Keratinocyte (primary cell): Measurements from ENCODE around the gene LACTBL1. TPM values are rescaled to one million over a fixed set of nuclear protein-coding genes. Genes with fewer than 3 reads are reported as not detected.
"Not testable (repeated sequence)": the region's sequence is repeated elsewhere in the genome, so short reads cannot be mapped to it uniquely, and the experiment has no call there.

Source experiments
- DNase-seq: peaks from one replicate; pipeline ENCODE4 v3.0.0-alpha.2; 2011; ENCODE audit warnings: low read depth, missing footprints, low spot score
- FAIRE-seq: peaks from 2 replicates; lab custom pipeline; 2011; peaks lifted over from hg19 to GRCh38; lab: Jason Lieb, UNC
- H2AFZ ChIP-seq: 2 replicates; pipeline ENCODE4 v1.6.0; 2012; ENCODE audit warnings: low read length, control low read depth, inconsistent platforms; ENCODE audit not compliant: control insufficient read depth
- H3K27ac ChIP-seq: 2 replicates; pipeline ENCODE4 v1.5.1; 2011; ENCODE audit warnings: low read length; ENCODE audit not compliant: control insufficient read depth, insufficient read depth
- H3K27me3 ChIP-seq: 3 replicates; pipeline ENCODE4 v1.6.0; 2011; ENCODE audit warnings: low read length; ENCODE audit not compliant: control insufficient read depth, insufficient read depth; ENCODE audit errors: extremely low read depth
- H3K36me3 ChIP-seq, 2 experiments: 2 replicates in 1 of 2; 3 replicates in 1 of 2; pipeline ENCODE4 v1.5.1; 2011; ENCODE audit warnings: low read length in 2 of 2, mild to moderate bottlenecking in 1 of 2; ENCODE audit not compliant: control insufficient read depth in 2 of 2, insufficient read depth in 2 of 2; ENCODE audit errors: extremely low read depth in 1 of 2
- H3K4me1 ChIP-seq: 3 replicates; pipeline ENCODE4 v1.5.1; 2011; ENCODE audit warnings: low read length; ENCODE audit not compliant: control insufficient read depth, insufficient read depth; ENCODE audit errors: extremely low read depth
- H3K4me2 ChIP-seq: 3 replicates; pipeline ENCODE4 v1.6.0; 2011; ENCODE audit warnings: low read depth, low read length; ENCODE audit not compliant: control insufficient read depth, insufficient read depth; ENCODE audit errors: extremely low read depth
- H3K4me3 ChIP-seq, 3 experiments: fragments of 200-600 bp in 1 of 3; sonication (generic) in 1 of 3; 2 replicates in 2 of 3; 3 replicates in 1 of 3; pipeline ENCODE4 v1.5.1; 2011 to 2016; ENCODE audit warnings: low read length in 3 of 3, mild to moderate bottlenecking in 3 of 3, control low read depth in 2 of 3, inconsistent platforms in 1 of 3, low read depth in 1 of 3, mixed read lengths in 1 of 3, mixed run types in 1 of 3, moderate library complexity in 1 of 3; ENCODE audit not compliant: control insufficient read depth in 2 of 3, insufficient read depth in 2 of 3; ENCODE audit errors: extremely low read depth in 1 of 3
- H3K79me2 ChIP-seq: 2 replicates; pipeline ENCODE4 v1.6.0; 2012; ENCODE audit warnings: low read length; ENCODE audit not compliant: control insufficient read depth, insufficient read depth
- H3K9ac ChIP-seq: 3 replicates; pipeline ENCODE4 v1.6.0; 2011; ENCODE audit warnings: low read length; ENCODE audit not compliant: control insufficient read depth, insufficient read depth; ENCODE audit errors: extremely low read depth
- H3K9me1 ChIP-seq: 3 replicates; pipeline ENCODE4 v1.6.0; 2011; ENCODE audit warnings: low read length; ENCODE audit not compliant: control insufficient read depth, insufficient read depth; ENCODE audit errors: extremely low read depth
- H3K9me3 ChIP-seq: 2 replicates; pipeline ENCODE4 v1.5.1; 2012; ENCODE audit warnings: low read depth, low read length; ENCODE audit not compliant: control insufficient read depth
- H4K20me1 ChIP-seq: 3 replicates; pipeline ENCODE4 v1.6.0; 2011; ENCODE audit warnings: low read length; ENCODE audit not compliant: control insufficient read depth, insufficient read depth; ENCODE audit errors: extremely low read depth
- CTCF ChIP-seq, 3 experiments: IDR thresholded peaks in 1 of 3; conservative IDR thresholded peaks in 1 of 3; optimal IDR thresholded peaks in 1 of 3; 2 replicates in 2 of 3; 3 replicates in 1 of 3; pipeline versions ENCODE3 to v1.5.1; 2011; ENCODE audit warnings: low read length in 3 of 3, mild to moderate bottlenecking in 3 of 3, moderate library complexity in 2 of 3, control low read depth in 1 of 3, inconsistent platforms in 1 of 3; ENCODE audit not compliant: insufficient read depth in 2 of 3; ENCODE audit errors: extremely low read depth in 1 of 3
- EZH2 ChIP-seq: IDR thresholded peaks from one replicate; pipeline ENCODE4 v1.6.1; 2012; ENCODE audit warnings: inconsistent platforms, mild to moderate bottlenecking, low read length, moderate library complexity
- dilution Hi-C: fragments of 300-500 bp; cut with MboI; formaldehyde crosslinking; loops from one replicate; pipeline ENCODE4 v1.7.0; 2020; ENCODE audit warnings: low sequenced_read_pairs; ENCODE audit not compliant: extremely low pct_ligation_motif_present
- polyA plus RNA-seq, 5 experiments: library from polyadenylated mRNA; depleted of rRNA in 3 of 5; stranded (reverse) in 3 of 5; stranded (forward) in 1 of 5; unstranded in 1 of 5; fragments of >200 nt; gene quantifications; 1 replicate in 1 of 5; 2 replicates in 3 of 5; 3 replicates in 1 of 5; pipeline versions ENCODE4 v1.2.1 to v1.2.3, GENCODE V29; 2011 to 2012; ENCODE audit warnings: missing spikeins in 2 of 5, low read depth in 1 of 5, low replicate concordance in 1 of 5

The LACTBL1 gene
- polyA plus RNA-seq, 1 donor (not counting 4 experiments of a cell fraction or from before 2014, with no cell fraction given), result not detected

GRCh38 chr1:23007106-23007505, 34.4 kb upstream of the LACTBL1 start:
- no peak overlapping the region for H3K9ac ChIP-seq
- no peak for FAIRE-seq

GRCh38 chr1:23004769-23005168, 32.1 kb upstream of the LACTBL1 start:
- H3K27ac ChIP-seq, H3K9me3 ChIP-seq, H3K4me2 ChIP-seq, DNase-seq, H3K27me3 ChIP-seq, H3K79me2 ChIP-seq, dilution Hi-C loops, FAIRE-seq, H3K4me3 ChIP-seq, H3K9me1 ChIP-seq, H3K36me3 ChIP-seq, H3K9ac ChIP-seq, H2AFZ ChIP-seq, H3K4me1 ChIP-seq, H4K20me1 ChIP-seq: not testable (repeated sequence)

More at GRCh38 chr1:23007106-23007505, 34.4 kb upstream of the LACTBL1 start:
- H4K20me1 ChIP-seq, result no peaks in the 10 kb centered on the region
- dilution Hi-C loops, result no loop called here
- H3K79me2 ChIP-seq, result no peaks in the 10 kb centered on the region
- no peaks in the 10 kb centered on the region for H3K27me3 ChIP-seq
- no peaks in the 10 kb centered on the region for H3K9me1 ChIP-seq
- no peak overlapping the region for H2AFZ ChIP-seq
- H3K4me1 ChIP-seq, result peaks cover 14% of the 10 kb centered on the region
- no peaks in the 10 kb centered on the region for H3K9me3 ChIP-seq
- H3K27ac ChIP-seq, result no peak overlapping the region
- no peak overlapping the region for H3K4me3 ChIP-seq
- TF ChIP-seq CTCF (optimal IDR thresholded peaks at IDR 0.05 in 1 of 3, IDR thresholded peaks at IDR 0.05 in 1 of 3, conservative IDR thresholded peaks at IDR 0.05 in 1 of 3; ENCODE audit: extremely low read depth in 1 of 3, insufficient read depth in 2 of 3, low read length in 3 of 3), result no peak
- TF ChIP-seq EZH2, result no peak
- H3K36me3 ChIP-seq, result no peaks in the 10 kb centered on the region
- no peak overlapping the region for H3K4me2 ChIP-seq
- no peak for DNase-seq

- Histone ChIP-seq H2AFZ (no peak overlapping the region), H4K20me1 (no peaks in the 10 kb centered on the region), H3K9ac (no peak overlapping the region), H3K27ac (no peak overlapping the region), H3K4me1 (no peaks in the 10 kb centered on the region), H3K4me2 (no peak overlapping the region), H3K9me1 (no peaks in the 10 kb centered on the region), H3K27me3 (no peaks in the 10 kb centered on the region), H3K9me3 (no peaks in the 10 kb centered on the region), H3K4me3 (no peak overlapping the region), H3K36me3 (no peaks in the 10 kb centered on the region), H3K79me2 (no peaks in the 10 kb centered on the region)
- TF ChIP-seq CTCF (optimal IDR thresholded peaks at IDR 0.05 in 1 of 3, IDR thresholded peaks at IDR 0.05 in 1 of 3, conservative IDR thresholded peaks at IDR 0.05 in 1 of 3; ENCODE audit: extremely low read depth in 1 of 3, insufficient read depth in 2 of 3, low read length in 3 of 3) (no peak), EZH2 (no peak)
- DNase-seq (no peak), FAIRE-seq (no peak)
- dilution Hi-C loops, result no loop called here
These were observed 31.4 kb upstream of the LACTBL1 start for GRCh38 chr1:23004112-23004511.

- H3K9me1 ChIP-seq, dilution Hi-C loops, H3K27me3 ChIP-seq, H3K36me3 ChIP-seq, H3K4me3 ChIP-seq, H3K4me2 ChIP-seq, H3K9ac ChIP-seq, H3K9me3 ChIP-seq, H3K4me1 ChIP-seq, H4K20me1 ChIP-seq, H3K79me2 ChIP-seq, H3K27ac ChIP-seq, DNase-seq, FAIRE-seq, H2AFZ ChIP-seq: not testable (repeated sequence)
These were observed 29.6 kb upstream of the LACTBL1 start for GRCh38 chr1:23002218-23002617.
